ENCODE data around the gene GBA2.

The GBA2 gene

GRCh38 chr9:35719546-35719945 lies 29.5 kb downstream of the GBA2 start:
- no peak for TF ChIP-seq CTCF (conservative IDR thresholded peaks at IDR 0.05; ENCODE audit: low read depth, low read length)
- H3K4me3 ChIP-seq (ENCODE audit: low read depth, low read length), result no peak overlapping the region
- DNase-seq (ENCODE audit: low read depth), result no peak

GRCh38 chr9:35718721-35719511 lies 30.1 kb downstream of the GBA2 start:
- H3K4me3 ChIP-seq (ENCODE audit: low read depth, low read length), result no peak overlapping the region
- TF ChIP-seq CTCF (conservative IDR thresholded peaks at IDR 0.05; ENCODE audit: low read depth, low read length), result no peak
- DNase-seq (ENCODE audit: low read depth), result no peak

DNA sequence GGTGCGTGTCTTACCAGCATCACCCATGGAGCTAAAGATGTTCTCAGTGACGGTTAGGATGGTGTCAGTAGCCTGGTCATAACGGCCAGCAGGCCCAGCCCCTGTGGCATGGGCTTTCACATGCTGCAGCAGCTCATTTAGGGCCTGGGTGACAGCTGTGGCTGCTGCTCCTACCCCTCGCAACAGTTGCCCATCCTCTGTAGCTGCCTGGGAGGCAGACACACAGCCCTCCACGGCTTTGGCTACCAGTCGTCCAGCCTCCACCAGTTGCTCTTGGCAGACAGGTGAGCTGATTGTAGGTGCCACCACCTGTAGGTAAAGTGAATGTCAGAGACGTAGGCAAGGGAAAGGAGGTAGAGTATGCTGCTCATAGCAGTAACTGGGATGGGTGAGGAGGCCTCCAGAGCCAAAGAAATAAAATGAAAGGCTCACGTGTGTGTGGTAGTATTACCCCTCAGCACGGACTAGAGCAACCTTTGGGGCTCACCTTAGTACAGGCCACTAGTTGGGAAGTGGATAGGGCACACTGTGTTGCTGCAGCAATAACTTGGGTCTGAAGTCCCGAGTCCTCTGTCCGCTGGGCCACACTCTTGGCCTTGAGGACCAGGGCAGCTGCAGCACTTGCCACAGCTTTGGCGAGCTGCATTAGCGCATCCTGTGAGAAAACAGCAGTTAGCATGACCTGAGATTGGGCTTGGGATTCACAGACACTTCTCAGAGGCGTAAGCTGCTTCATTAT lies 31.7 kb downstream of the GBA2 start:
- TF ChIP-seq CTCF (conservative IDR thresholded peaks at IDR 0.05; ENCODE audit: low read depth, low read length), result no peak
- no peak overlapping the region for H3K4me3 ChIP-seq (ENCODE audit: low read depth, low read length)
- DNase-seq (ENCODE audit: low read depth), result no peak

GRCh38 chr9:35716230-35716629 lies 32.8 kb downstream of the GBA2 start:
- no peak overlapping the region for H3K4me3 ChIP-seq (ENCODE audit: low read depth, low read length)
- no peak for DNase-seq (ENCODE audit: low read depth)
- peak; percentile 20 for TF ChIP-seq CTCF (conservative IDR thresholded peaks at IDR 0.05; ENCODE audit: low read depth, low read length)

GRCh38 chr9:35714579-35715252 lies 34.3 kb downstream of the GBA2 start:
- no peak for TF ChIP-seq CTCF (conservative IDR thresholded peaks at IDR 0.05; ENCODE audit: low read depth, low read length)
- no peak for DNase-seq (ENCODE audit: low read depth)
- no peak overlapping the region for H3K4me3 ChIP-seq (ENCODE audit: low read depth, low read length)

DNA sequence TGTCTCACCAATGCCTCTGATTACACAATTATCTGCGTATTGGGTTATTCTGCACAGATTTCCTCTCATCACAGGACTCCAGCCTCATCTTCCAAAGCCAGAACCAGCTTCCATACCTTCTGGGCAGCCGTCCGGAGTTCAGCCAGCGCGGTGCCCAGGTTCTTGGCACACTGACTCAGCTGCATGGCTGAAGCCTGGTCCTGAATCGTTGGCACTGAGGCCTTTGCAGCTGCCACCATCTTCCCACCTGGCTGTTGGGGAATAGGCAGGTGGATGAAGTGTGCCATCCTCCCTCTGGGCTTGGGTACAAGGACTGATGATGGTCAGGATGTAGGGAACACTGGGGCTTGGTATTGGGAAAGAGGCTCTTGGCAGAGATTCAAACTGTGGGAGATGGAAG lies 34.9 kb downstream of the GBA2 start:
- no peak for DNase-seq (ENCODE audit: low read depth)
- H3K4me3 ChIP-seq (ENCODE audit: low read depth, low read length), result no peak overlapping the region

More for the DNA sequence above, 34.9 kb downstream of the GBA2 start:
- no peak for TF ChIP-seq CTCF (conservative IDR thresholded peaks at IDR 0.05; ENCODE audit: low read depth, low read length)

All from choroid plexus epithelial cell (primary cell).